ENCODE data around the gene ATOX1.

- TF ChIP-seq, protein P1, sequence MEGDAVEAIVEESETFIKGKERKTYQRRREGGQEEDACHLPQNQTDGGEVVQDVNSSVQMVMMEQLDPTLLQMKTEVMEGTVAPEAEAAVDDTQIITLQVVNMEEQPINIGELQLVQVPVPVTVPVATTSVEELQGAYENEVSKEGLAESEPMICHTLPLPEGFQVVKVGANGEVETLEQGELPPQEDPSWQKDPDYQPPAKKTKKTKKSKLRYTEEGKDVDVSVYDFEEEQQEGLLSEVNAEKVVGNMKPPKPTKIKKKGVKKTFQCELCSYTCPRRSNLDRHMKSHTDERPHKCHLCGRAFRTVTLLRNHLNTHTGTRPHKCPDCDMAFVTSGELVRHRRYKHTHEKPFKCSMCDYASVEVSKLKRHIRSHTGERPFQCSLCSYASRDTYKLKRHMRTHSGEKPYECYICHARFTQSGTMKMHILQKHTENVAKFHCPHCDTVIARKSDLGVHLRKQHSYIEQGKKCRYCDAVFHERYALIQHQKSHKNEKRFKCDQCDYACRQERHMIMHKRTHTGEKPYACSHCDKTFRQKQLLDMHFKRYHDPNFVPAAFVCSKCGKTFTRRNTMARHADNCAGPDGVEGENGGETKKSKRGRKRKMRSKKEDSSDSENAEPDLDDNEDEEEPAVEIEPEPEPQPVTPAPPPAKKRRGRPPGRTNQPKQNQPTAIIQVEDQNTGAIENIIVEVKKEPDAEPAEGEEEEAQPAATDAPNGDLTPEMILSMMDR (IDR thresholded peaks at IDR 0.05) = peak; percentile 80 to 93 (median 90)
- TF ChIP-seq POLR2A (IDR thresholded peaks at IDR 0.05) = no peak
Observed at GRCh38 chr5:151740336-151740942, 18.0 kb downstream of the ATOX1 start.
